C4-2B (cell line): ENCODE results near the gene COX17.

Experiments used
- ZFX ChIP-seq: fragments of 450-650 bp; IDR thresholded peaks from 2 replicates; pipeline ENCODE4 v1.6.1; 2017
- TF ChIP-seq, protein P1 (sequence below): fragments of 450-650 bp; conservative IDR thresholded peaks from 2 replicates; pipeline ENCODE4 v1.5.1; 2017; ENCODE audit warnings: mild to moderate bottlenecking

- TF ChIP-seq, protein P1, sequence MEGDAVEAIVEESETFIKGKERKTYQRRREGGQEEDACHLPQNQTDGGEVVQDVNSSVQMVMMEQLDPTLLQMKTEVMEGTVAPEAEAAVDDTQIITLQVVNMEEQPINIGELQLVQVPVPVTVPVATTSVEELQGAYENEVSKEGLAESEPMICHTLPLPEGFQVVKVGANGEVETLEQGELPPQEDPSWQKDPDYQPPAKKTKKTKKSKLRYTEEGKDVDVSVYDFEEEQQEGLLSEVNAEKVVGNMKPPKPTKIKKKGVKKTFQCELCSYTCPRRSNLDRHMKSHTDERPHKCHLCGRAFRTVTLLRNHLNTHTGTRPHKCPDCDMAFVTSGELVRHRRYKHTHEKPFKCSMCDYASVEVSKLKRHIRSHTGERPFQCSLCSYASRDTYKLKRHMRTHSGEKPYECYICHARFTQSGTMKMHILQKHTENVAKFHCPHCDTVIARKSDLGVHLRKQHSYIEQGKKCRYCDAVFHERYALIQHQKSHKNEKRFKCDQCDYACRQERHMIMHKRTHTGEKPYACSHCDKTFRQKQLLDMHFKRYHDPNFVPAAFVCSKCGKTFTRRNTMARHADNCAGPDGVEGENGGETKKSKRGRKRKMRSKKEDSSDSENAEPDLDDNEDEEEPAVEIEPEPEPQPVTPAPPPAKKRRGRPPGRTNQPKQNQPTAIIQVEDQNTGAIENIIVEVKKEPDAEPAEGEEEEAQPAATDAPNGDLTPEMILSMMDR, result no peak
- no peak for TF ChIP-seq ZFX
Measured at GRCh38 chr3:119700269-119700919, 23.2 kb upstream of the COX17 start.
